ENCODE data around the gene SCCPDH.
A peak's percentile ranks its signal among the peaks of the same experiment; 100 is the strongest.

Gene SCCPDH

GRCh38 chr1:246699095-246699735 is 25.0 kb upstream of the SCCPDH start:
- H3K79me2 ChIP-seq (ENCODE audit: control insufficient read depth, low read length) = no peaks in the 10 kb centered on the region
- H3K27me3 ChIP-seq (ENCODE audit: control insufficient read depth, low read length) = no peaks in the 10 kb centered on the region
- H3K4me3 ChIP-seq (ENCODE audit: low read length) = peak overlapping the region; percentile 49
- no peaks in the 10 kb centered on the region for H3K36me3 ChIP-seq (ENCODE audit: control insufficient read depth, low read length)
- H3K27ac ChIP-seq (ENCODE audit: low read depth, low read length) = peak overlapping the region; percentile 70
- no peaks in the 10 kb centered on the region for H3F3A ChIP-seq (ENCODE audit: control insufficient read depth, insufficient read depth)
- no peaks in the 10 kb centered on the region for H3K9me2 ChIP-seq (replicated peaks; ENCODE audit: control insufficient read depth, low read length)
- no peak for TF ChIP-seq EZH2phosphoT487 (IDR thresholded peaks at IDR 0.05; ENCODE audit: borderline replicate concordance, low read length)
- TF ChIP-seq CTCF (IDR thresholded peaks at IDR 0.05; ENCODE audit: low read depth, low read length, poor library complexity, severe bottlenecking) = peak; percentile 80
- peak overlapping the region; percentile 76 for H3K4me2 ChIP-seq (ENCODE audit: low read length)
- peaks cover 33% of the 10 kb centered on the region for H3K4me1 ChIP-seq (ENCODE audit: control insufficient read depth, low read length)
- no peaks in the 10 kb centered on the region for H4K20me1 ChIP-seq (ENCODE audit: control insufficient read depth, insufficient read depth, low read depth, low read length)
- no peaks in the 10 kb centered on the region for H3K9me3 ChIP-seq (ENCODE audit: control insufficient read depth, insufficient read depth, low read length)

GRCh38 chr1:246703581-246703980 is 20.6 kb upstream of the SCCPDH start:
- Histone ChIP-seq H3K36me3 (ENCODE audit: control insufficient read depth, low read length) (no peaks in the 10 kb centered on the region), H3K27ac (ENCODE audit: low read depth, low read length) (no peak overlapping the region), H3K79me2 (ENCODE audit: control insufficient read depth, low read length) (no peaks in the 10 kb centered on the region), H3K4me2 (ENCODE audit: low read length) (no peak overlapping the region), H3K4me3 (ENCODE audit: low read length) (no peak overlapping the region), H3K9me2 (replicated peaks; ENCODE audit: control insufficient read depth, low read length) (no peaks in the 10 kb centered on the region), H3F3A (ENCODE audit: control insufficient read depth, insufficient read depth) (no peaks in the 10 kb centered on the region), H3K4me1 (ENCODE audit: control insufficient read depth, low read length) (peaks cover 13% of the 10 kb centered on the region), H4K20me1 (ENCODE audit: control insufficient read depth, insufficient read depth, low read depth, low read length) (no peaks in the 10 kb centered on the region), H3K9me3 (ENCODE audit: control insufficient read depth, insufficient read depth, low read length) (no peaks in the 10 kb centered on the region), H3K27me3 (ENCODE audit: control insufficient read depth, low read length) (no peaks in the 10 kb centered on the region)
- TF ChIP-seq CTCF (IDR thresholded peaks at IDR 0.05; ENCODE audit: low read depth, low read length, poor library complexity, severe bottlenecking) = no peak
- TF ChIP-seq EZH2phosphoT487 (IDR thresholded peaks at IDR 0.05; ENCODE audit: borderline replicate concordance, low read length) = no peak

GRCh38 chr1:246705368-246705767 is 18.8 kb upstream of the SCCPDH start:
- H3K79me2 ChIP-seq (ENCODE audit: control insufficient read depth, low read length) = no peaks in the 10 kb centered on the region
- H4K20me1 ChIP-seq (ENCODE audit: control insufficient read depth, insufficient read depth, low read depth, low read length) = no peaks in the 10 kb centered on the region
- H3K4me1 ChIP-seq (ENCODE audit: control insufficient read depth, low read length) = no peaks in the 10 kb centered on the region
- TF ChIP-seq EZH2phosphoT487 (IDR thresholded peaks at IDR 0.05; ENCODE audit: borderline replicate concordance, low read length) (no peak), CTCF (IDR thresholded peaks at IDR 0.05; ENCODE audit: low read depth, low read length, poor library complexity, severe bottlenecking) (no peak)
- peaks cover 3% of the 10 kb centered on the region for H3K9me3 ChIP-seq (ENCODE audit: control insufficient read depth, insufficient read depth, low read length)
- no peaks in the 10 kb centered on the region for H3K36me3 ChIP-seq (ENCODE audit: control insufficient read depth, low read length)
- H3F3A ChIP-seq (ENCODE audit: control insufficient read depth, insufficient read depth) = no peaks in the 10 kb centered on the region
- no peak overlapping the region for H3K27ac ChIP-seq (ENCODE audit: low read depth, low read length)
- H3K9me2 ChIP-seq (replicated peaks; ENCODE audit: control insufficient read depth, low read length) = no peaks in the 10 kb centered on the region
- H3K4me2 ChIP-seq (ENCODE audit: low read length) = no peak overlapping the region
- no peaks in the 10 kb centered on the region for H3K27me3 ChIP-seq (ENCODE audit: control insufficient read depth, low read length)
- no peak overlapping the region for H3K4me3 ChIP-seq (ENCODE audit: low read length)
